Progenitor cell of endocrine pancreas (in vitro differentiated cells): ENCODE measurements around the gene PC. TPM values are rescaled to one million over a fixed set of nuclear protein-coding genes. Genes with fewer than 3 reads are reported as not detected.

Experiments used
- DNase-seq: peaks from one replicate; pipeline ENCODE4 v3.0.0; 2021; ENCODE audit warnings: low spot score; ENCODE audit not compliant: unreplicated experiment
- H3K27ac Mint-ChIP-seq: 2 replicates; pipeline ENCODE4 v1.8.0; 2021; ENCODE audit warnings: mild to moderate bottlenecking, moderate library complexity, mixed read lengths
- H3K27me3 Mint-ChIP-seq: 2 replicates; pipeline ENCODE4 v1.8.0; 2021; ENCODE audit warnings: mixed read lengths
- H3K36me3 Mint-ChIP-seq: 2 replicates; pipeline ENCODE4 v1.8.0; 2022; ENCODE audit warnings: mixed read lengths; ENCODE audit not compliant: insufficient read depth
- H3K4me1 Mint-ChIP-seq: 2 replicates; pipeline ENCODE4 v1.8.0; 2021; ENCODE audit warnings: low read depth, mixed read lengths
- H3K4me3 Mint-ChIP-seq: 2 replicates; pipeline ENCODE4 v1.8.0; 2021; ENCODE audit warnings: low read depth, mild to moderate bottlenecking, moderate library complexity, mixed read lengths
- H3K9me3 Mint-ChIP-seq: 2 replicates; pipeline ENCODE4 v1.8.0; 2021; ENCODE audit warnings: low read depth, mixed read lengths
- CTCF ChIP-seq: fragments of 200-600 bp; sonication (generic); IDR thresholded peaks from one replicate; pipeline ENCODE4 v1.5.0; 2021; ENCODE audit warnings: antibody characterized with exemption, mild to moderate bottlenecking; ENCODE audit not compliant: unreplicated experiment
- total RNA-seq: library from RNA; stranded (reverse); gene quantifications from 2 replicates; pipeline ENCODE4 v1.2.1, GENCODE V29; 2021

Gene PC
- total RNA-seq, 1 donor from 2014 or later: 25.0 TPM

- DNase-seq: no peak
- no peaks in the 10 kb centered on the region for H3K27me3 Mint-ChIP-seq
- no peak overlapping the region for H3K27ac Mint-ChIP-seq
- no peaks in the 10 kb centered on the region for H3K36me3 Mint-ChIP-seq
- TF ChIP-seq CTCF: no peak
- H3K9me3 Mint-ChIP-seq: no peaks in the 10 kb centered on the region
- H3K4me1 Mint-ChIP-seq: peaks cover 1% of the 10 kb centered on the region
- H3K4me3 Mint-ChIP-seq: no peak overlapping the region
Observed at GRCh38 chr11:66894141-66894540, 64.0 kb downstream of the PC start.

GRCh38 chr11:66892911-66893310 lies 65.3 kb downstream of the PC start:
- DNase-seq: no peak
- no peaks in the 10 kb centered on the region for H3K36me3 Mint-ChIP-seq
- no peaks in the 10 kb centered on the region for H3K9me3 Mint-ChIP-seq
- TF ChIP-seq CTCF: no peak
- no peak overlapping the region for H3K27ac Mint-ChIP-seq
- H3K4me1 Mint-ChIP-seq: peaks cover 1% of the 10 kb centered on the region
- H3K27me3 Mint-ChIP-seq: no peaks in the 10 kb centered on the region
- H3K4me3 Mint-ChIP-seq: no peak overlapping the region

DNA sequence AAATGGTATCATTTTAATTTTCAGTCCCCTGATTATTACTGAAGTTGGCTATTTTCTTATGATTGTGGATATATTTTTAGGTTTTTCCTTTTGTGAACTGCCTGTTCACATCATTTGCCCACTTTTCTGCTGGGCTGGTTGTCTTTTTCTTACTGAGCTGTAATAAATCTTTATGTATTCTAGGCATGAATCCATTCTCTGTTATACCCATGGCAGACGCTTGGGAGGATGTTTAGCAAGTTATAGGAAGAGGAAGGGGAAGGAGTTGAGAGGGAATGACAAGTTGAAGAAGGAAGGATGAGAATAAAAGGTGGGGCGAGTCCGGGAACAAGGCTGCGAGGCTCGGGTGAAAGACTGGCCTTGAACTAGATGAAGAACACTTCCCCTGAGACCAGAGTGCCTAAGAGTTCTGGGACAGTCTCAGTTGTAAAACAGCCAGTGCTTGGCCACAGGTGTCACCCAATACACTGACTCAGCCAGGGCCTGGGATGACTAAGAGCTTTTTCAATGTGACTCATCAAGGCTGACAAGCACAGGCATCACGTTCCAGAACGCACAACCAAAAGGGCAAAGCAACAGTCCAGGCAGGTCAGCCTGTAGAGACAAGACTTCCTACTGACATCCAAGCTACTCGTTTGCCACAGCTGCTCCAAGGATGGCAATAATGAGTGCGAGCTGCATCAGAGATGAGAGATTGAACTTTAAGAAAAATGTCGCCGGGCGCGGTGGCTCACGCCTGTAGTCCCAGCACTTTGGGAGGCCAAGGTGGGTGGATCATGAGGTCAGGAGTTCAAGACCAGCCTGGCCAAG lies 66.1 kb downstream of the PC start:
- H3K4me1 Mint-ChIP-seq: peaks cover 1% of the 10 kb centered on the region
- no peak for TF ChIP-seq CTCF
- peak overlapping the region; percentile 54 for H3K27ac Mint-ChIP-seq
- H3K4me3 Mint-ChIP-seq: no peak overlapping the region
- H3K36me3 Mint-ChIP-seq: no peaks in the 10 kb centered on the region
- H3K9me3 Mint-ChIP-seq: no peaks in the 10 kb centered on the region
- no peaks in the 10 kb centered on the region for H3K27me3 Mint-ChIP-seq
- DNase-seq: no peak

DNA sequence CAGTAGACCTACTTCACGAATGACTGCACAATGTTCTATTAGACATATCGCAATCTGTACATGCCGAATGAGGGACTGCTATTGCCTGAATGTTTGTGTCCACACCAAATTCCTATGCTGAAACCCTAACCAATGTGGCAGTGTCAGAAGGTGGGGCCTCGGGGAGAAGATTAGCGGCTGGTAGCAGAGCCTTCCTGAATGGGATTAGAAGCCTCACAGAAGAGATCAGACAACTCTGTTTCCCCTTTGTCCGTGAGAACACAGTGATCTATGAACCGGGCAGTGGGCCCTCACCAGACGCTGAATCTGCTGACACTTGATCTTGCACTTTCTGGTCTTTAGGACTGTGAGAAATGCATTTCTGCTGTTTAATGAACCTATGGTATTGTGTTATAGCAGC lies 68.2 kb downstream of the PC start:
- Mint-ChIP-seq H3K4me1 (peaks cover 7% of the 10 kb centered on the region), H3K36me3 (no peaks in the 10 kb centered on the region), H3K4me3 (no peak overlapping the region), H3K27ac (no peak overlapping the region), H3K9me3 (no peaks in the 10 kb centered on the region), H3K27me3 (peaks cover 4% of the 10 kb centered on the region)
- no peak for TF ChIP-seq CTCF
- DNase-seq: no peak

DNA sequence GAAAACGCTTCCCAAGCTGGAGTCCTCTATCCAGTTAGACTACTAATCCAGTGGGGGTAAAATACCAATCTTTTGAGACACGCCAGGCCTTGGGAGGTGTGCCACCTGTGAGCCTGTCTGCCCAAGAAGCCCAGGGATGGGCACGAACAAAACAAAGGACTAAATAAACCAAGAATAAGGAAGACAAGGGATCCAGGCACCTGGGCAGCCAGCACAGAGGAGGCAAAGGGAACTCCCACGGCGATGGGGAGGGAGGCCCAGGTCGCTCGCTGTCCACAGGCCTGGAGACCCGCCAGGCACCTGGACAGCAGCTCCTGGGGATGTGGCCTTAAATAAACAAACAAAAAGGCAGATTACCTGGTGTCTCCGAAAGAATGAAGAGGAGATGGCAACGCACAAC lies 69.9 kb downstream of the PC start:
- Mint-ChIP-seq H3K4me1 (peaks cover 7% of the 10 kb centered on the region), H3K36me3 (no peaks in the 10 kb centered on the region), H3K9me3 (no peaks in the 10 kb centered on the region), H3K27ac (peak overlapping the region; percentile 56), H3K4me3 (no peak overlapping the region), H3K27me3 (peaks cover 4% of the 10 kb centered on the region)
- TF ChIP-seq CTCF: no peak
- no peak for DNase-seq
